Measurements from ENCODE around the gene IRAK1. TPM values are rescaled to one million over a fixed set of nuclear protein-coding genes. Genes with fewer than 3 reads are reported as not detected.

The IRAK1 gene
- polyA plus RNA-seq, 3 donors = 64.1 to 67.7 (median 64.2) TPM

GRCh38 chrX:153973127-153974002 is 46.3 kb downstream of the IRAK1 start:
- DNase-seq = no peak

DNA sequence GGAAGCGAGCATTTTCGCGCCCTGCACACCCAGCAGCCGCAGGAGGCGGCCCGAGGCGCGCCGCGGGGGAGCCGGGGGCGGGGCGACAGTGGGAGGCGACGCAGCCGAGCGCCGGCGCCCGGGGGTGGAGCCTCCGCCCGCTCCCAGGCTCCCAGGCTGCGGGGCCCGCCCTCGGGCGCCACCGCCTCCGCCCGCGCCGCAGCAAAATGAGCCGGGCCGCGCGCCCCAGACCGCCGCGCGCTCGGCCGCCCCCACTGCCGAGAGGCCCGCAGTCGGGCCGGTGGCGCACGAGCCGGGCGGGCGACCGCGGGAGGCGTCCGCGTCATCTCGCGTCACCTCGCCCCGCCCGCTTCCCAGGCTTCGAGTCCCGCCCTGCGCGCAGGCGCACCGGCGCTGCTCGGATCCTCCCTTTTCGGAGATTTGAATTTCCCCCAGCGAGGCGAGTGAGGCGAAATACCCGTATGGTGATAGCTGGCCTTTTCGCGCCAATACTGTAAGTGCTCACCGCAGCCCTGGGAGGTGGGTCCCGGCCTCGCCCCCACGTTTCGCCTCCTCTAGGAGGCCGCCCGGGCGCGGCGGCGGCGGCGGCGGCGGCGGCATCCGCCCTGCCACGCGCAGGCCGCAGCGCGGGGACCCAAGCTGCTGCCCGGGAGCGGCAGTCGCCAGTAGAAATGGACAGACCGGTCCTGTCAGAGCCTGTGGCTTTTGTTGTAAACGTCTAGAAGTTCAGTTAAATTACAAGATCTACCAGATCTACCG is 47.2 kb downstream of the IRAK1 start, which contains the start of gene TMEM187:
TSS of gene TMEM187 (plus strand) at position 387 of the 759 bp plus-strand sequence. CDS start 9,309 bp downstream, outside the sequence.
- DNase-seq = peak; percentile 86

- peak; percentile 94 for DNase-seq
Measured at GRCh38 chrX:153971450-153972367, 48.0 kb downstream of the IRAK1 start, which contains the start of gene HCFC1. Gene HCFC1, minus strand, starts transcription at chrX:153971818. Its CDS starts 978 bp downstream, at chrX:153970840.

- DNase-seq = peak; percentile 91
Measured at GRCh38 chrX:153971124-153971449, 48.6 kb downstream of the IRAK1 start.

DNA sequence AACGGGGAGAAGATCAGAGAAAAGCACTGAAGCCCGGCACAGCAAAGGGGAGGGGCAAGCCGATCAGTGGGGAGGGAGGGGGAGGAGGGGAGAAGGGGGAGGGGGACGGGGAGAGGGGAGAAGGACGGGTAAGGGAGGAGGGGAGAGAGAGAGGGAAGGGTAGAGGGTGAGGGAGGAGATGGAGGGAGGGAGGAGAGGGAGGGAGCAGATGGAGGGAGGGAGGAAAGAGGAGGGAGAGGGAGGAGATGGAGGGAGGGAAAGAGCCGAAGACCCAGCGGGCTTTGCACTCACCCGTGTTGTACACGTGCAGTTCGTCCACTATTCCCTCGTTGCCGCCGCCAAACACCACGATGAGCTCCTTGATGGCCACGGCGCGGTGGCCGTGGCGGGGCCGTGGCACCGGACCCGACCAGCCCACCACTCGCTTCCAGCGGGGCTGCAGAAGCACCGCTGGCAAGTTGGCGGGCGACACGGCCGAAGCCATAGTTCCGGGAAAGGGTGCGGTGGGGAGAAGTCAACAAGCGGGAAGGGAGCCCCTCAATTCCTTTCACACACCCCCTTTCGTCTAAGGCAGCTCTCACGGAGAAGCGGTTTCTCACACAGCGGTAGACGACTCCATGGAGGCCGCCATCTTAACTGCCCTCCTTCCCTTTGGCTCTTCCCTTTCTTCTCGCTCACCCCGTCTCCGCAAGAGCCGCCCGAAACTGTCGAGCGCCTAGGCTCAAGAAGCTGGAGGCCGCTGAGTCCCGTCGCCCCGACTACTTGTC is 49.2 kb downstream of the IRAK1 start:
- DNase-seq = peak; percentile 38

- DNase-seq = no peak
Measured at GRCh38 chrX:153969904-153970356, 49.8 kb downstream of the IRAK1 start.

- no peak for DNase-seq
Measured at GRCh38 chrX:153969125-153969903, 50.4 kb downstream of the IRAK1 start.

DNA sequence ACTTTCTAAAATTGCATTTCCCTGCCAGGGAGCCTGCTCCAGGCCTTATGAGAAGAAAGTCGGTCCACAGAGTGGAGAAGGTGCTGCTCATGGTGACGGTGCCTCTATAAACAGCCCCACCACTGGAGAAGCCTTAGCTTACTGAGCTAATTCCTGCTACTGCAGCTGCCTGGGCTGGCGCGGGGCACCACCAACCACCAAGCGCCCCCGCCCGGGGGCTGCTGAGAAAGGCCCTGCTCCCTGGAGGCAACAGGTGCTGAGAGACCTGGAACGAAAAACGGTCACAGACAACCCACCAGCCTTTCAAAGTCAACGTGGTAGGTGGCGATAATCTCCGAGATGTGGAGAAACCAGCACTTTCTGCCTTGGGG is 51.0 kb downstream of the IRAK1 start:
- no peak for DNase-seq

- DNase-seq = no peak
Measured at GRCh38 chrX:153968255-153968654, 51.4 kb downstream of the IRAK1 start.

DNA sequence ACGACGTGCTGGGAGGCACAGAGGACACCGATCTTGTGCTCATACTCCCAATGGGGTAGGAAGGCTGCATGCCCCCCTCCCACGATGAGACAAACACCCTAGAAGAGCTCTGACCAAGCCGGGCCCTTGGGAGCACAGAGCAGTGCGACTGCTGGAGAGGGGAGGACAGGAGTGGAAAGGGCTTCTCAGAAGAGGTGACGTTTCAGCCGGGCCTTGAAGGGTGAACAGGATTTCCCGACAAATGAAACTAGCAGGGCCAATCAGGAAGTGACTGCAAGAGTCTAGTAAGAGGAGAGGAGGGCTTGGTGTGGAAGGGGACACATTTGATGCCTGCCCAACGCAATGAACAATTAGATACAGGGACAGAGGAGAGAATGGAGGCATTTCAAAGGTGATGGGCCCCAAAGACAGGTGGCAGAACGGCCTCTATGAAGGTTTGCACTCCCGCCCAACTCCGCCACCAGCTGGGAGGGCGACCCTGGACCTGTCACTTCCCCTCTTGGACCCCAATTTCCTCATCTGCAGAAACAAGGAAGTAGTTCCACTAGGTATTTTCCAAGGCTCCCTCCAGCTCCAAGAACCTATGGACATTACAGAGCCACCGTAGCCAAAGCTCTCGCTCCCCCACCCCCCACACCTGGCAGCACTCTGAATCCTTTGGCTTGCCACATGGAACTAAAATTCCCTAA is 52.0 kb downstream of the IRAK1 start:
- DNase-seq = no peak

DNA sequence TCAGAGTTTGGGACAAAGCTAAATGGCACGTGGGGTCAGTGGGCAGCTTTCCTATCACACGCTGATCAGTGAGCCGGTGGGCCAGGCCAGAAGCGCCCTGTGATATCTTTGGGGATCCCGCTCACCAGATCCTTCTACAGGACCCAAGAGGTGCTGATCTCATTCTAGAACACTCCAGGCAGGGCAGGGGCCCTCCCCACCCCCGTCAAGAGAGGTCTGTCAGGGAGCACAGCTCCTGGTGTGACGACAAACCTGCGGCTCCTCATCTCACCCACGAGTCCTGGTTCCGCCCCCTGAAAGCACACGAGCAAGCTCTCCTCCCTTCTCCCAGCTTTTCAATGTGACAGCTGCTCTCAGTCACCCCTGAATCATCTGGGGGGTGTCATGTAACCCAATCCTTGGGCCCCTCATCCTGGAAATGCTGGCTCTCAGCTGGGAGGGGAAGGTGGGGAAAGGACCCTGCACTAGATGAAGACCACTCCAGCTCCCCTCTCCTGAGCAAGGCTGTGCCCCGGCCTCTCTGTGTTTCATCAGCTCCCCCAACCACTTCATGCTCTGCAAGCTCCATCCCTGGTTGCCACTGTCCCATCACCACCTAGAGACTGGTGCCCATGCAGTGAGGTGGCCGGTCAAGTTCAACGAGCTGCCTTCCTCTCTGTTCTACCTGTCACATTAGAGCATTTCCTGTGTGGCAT is 52.7 kb downstream of the IRAK1 start:
- DNase-seq = no peak

- DNase-seq = no peak
Measured at GRCh38 chrX:153966283-153966688, 53.4 kb downstream of the IRAK1 start.

DNA sequence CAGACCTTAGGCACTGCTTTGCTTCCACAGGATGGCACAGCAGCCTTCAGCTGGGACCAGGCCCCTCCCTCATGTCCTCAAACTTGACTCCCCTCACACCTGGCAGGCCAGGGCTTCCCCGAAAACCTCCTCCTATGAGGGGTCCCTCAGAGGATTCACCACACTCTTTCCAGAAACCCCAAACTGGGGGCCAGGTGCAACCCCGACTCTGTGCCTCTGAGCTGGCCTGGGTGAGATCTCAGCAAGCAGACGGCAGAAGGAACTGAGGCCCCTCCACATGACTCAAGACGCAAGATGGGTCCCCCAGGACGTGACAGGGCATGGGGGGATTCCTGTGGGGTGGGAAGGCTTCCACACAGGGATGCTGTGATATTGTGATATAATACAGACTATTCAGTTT is 54.3 kb downstream of the IRAK1 start:
- DNase-seq = no peak

DNA sequence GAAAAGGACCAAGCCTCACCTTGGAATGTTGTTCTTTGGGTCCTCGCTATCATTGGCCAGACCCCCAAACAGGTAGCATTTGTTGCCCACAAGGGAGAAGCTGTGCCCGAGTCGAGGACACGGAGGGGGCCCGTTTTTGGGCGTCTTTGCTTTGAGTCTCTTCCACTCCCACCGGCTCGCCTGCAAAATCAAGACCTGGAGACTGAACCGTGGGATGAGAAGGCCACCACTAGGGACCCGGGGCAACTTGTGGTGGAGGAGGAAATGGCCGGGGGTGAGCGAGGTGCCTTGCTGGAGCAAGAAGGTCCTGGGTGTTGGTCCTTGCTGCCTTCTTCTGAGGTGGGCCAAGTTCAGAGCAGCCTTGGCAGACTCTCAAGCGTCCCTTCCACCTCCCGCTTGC is 55.6 kb downstream of the IRAK1 start:
- DNase-seq = no peak

GRCh38 chrX:153963546-153963945 is 56.2 kb downstream of the IRAK1 start:
- no peak for DNase-seq

GRCh38 chrX:153961292-153961691 is 58.4 kb downstream of the IRAK1 start:
- no peak for DNase-seq

DNA sequence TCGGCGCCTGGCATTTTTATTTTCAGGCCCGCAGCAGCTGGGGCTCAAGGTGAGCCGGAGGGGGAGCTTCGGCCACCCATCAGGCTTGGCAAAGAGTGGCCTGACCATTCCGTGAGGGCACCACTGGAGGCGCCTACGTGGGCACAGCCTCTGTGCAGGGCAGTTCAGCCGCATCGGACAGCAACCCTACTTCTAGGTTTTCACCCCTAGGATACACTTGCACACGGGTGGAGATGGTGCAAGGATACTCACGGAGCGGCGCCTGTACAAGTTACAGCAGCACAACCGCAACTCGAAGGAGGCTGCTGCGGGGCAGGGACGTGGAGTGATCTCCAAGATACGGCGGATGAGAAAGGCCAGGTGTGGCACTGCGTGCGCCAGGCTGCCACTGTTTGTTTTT is 58.9 kb downstream of the IRAK1 start:
- DNase-seq = no peak
